ENCODE results near the gene ARSD.
"Not testable (repeated sequence)": the region's sequence is repeated elsewhere in the genome, so short reads cannot be mapped to it uniquely, and the experiment has no call there.

ARSD gene

GRCh38 chrX:2955838-2956237 is 26.7 kb upstream of the ARSD start:
- DNase-seq (ENCODE audit: insufficient read length, low spot score) (no peak), FAIRE-seq (no peak)
- no peak for TF ChIP-seq CTCF (IDR thresholded peaks at IDR 0.05; ENCODE audit: insufficient read depth, missing control alignments)

- DNase-seq (ENCODE audit: insufficient read length, low spot score) (no peak), FAIRE-seq (no peak)
- TF ChIP-seq CTCF (IDR thresholded peaks at IDR 0.05; ENCODE audit: insufficient read depth, missing control alignments) = no peak
Measured at GRCh38 chrX:2955281-2955680, 26.1 kb upstream of the ARSD start.

- FAIRE-seq (no peak), DNase-seq (ENCODE audit: insufficient read length, low spot score) (no peak)
- TF ChIP-seq CTCF (IDR thresholded peaks at IDR 0.05; ENCODE audit: insufficient read depth, missing control alignments) = no peak
Measured at GRCh38 chrX:2954541-2954940, 25.4 kb upstream of the ARSD start.

- DNase-seq (ENCODE audit: insufficient read length, low spot score); FAIRE-seq: not testable (repeated sequence)
Measured at GRCh38 chrX:2937942-2938341, 8.8 kb upstream of the ARSD start.

- FAIRE-seq = no peak
- DNase-seq (ENCODE audit: insufficient read length, low spot score) = no peak
- no peak for TF ChIP-seq CTCF (IDR thresholded peaks at IDR 0.05; ENCODE audit: insufficient read depth, missing control alignments)
Measured at GRCh38 chrX:2934715-2935710, 5.9 kb upstream of the ARSD start.

- FAIRE-seq (no peak), DNase-seq (ENCODE audit: insufficient read length, low spot score) (no peak)
Measured at GRCh38 chrX:2933125-2933900, 4.2 kb upstream of the ARSD start.

More at GRCh38 chrX:2933125-2933900, 4.2 kb upstream of the ARSD start:
- TF ChIP-seq CTCF (IDR thresholded peaks at IDR 0.05; ENCODE audit: insufficient read depth, missing control alignments) = no peak

Data from D721Med (cell line).